Amygdala (tissue), 56 donors: ENCODE results near the gene UQCC2.

Experiments used
- DNase-seq, 56 donors: peaks; one replicate each; lab custom pipeline; 2025; lab: John Stamatoyannopoulos, UW

UQCC2 gene

DNA sequence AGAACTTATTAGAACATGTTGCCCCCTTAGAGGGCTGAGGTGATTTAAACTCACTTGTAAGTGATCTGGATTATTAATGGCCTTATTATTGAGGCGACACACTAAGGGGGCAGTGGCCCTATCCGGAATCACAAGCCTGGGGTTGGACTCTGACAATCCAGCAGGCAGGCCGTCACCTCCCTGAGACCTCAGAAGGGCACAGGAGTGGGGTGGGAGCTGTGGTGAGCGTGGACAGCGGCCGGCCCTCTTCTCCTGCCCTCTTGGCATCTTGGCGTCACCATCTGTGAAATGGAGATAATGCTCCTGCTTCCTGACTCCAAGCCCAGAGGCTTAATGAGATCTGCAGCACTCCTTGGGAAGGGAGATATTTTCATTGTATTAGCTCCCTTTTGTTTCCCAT is 15.6 kb upstream of the UQCC2 start:
- DNase-seq: no peak

DNA sequence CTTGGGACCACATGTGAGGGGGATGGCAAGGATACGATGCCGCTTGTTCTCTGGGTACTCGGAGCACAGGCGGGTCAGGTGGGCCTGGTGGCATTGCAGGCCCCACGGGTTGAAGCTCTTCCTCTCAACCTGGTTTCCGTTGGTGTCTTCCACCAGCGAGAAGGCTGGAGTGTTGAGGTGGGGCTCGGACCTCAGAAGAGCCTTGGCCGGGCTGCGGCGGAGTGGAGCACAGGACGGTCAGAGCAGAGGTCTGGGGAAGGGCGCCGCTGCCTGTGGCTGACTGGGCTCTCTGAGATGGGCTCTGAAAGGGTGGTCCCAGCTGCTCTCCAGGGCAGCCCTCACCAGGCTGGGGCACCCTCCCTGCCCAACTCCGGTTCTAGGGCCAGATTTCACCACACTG is 15.2 kb upstream of the UQCC2 start:
- no peak for DNase-seq

DNA sequence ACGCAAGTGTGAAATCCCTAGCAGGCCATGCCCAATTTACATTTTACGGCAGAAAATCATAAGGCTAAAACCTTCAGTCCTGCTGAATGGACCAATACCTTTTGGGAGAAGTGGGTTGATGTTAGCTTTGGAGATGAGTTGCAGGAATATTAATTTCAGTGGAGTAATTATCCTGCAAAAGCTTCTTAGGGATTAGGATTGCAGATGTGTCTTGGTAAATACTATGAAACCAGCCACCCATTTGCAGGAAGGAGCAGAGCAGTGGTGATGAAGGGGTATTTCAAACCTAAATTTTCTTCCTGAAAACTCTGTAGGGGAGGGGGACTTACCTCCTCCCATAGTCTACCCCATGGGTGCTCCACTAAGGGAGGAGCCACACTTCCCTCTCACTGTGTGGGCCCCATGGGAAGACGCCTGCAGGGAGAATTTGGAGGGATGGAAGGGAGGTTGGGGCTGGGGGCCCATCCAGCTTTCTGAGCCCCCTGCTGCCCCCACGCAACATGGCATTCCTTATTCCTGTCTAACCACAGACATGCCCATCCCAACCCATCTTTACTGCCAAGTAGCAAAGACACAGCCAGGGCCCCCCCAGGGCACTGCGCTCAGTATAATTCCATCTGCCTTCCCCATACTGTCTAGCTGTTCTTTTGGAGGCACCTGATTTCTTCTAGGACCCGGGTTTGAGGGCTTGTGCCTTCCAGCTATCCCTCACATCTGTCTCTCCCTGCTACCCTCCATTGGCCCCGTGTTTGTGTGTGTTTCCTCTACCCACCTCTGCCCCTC is 14.6 kb upstream of the UQCC2 start:
- no peak for DNase-seq

DNA sequence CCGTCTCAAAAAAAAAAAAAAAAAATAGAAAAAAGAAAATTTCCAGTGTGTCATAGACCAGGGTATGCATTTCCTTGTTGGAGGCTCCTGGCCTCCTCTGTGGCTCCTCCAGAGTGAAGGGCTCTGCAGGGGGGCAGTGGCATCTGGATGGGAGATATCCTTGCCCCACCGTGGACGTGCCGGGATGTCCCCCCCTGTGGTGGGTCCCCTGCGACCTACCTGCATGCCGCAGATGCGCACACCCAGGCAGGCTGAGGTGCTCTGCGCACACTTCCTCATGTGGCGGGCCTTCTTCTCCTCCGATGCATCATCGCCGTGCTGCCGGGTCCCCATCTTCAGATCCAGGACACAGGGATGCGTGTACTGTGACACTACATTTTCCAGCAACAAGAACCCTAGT is 13.7 kb upstream of the UQCC2 start:
- DNase-seq: no peak

DNA sequence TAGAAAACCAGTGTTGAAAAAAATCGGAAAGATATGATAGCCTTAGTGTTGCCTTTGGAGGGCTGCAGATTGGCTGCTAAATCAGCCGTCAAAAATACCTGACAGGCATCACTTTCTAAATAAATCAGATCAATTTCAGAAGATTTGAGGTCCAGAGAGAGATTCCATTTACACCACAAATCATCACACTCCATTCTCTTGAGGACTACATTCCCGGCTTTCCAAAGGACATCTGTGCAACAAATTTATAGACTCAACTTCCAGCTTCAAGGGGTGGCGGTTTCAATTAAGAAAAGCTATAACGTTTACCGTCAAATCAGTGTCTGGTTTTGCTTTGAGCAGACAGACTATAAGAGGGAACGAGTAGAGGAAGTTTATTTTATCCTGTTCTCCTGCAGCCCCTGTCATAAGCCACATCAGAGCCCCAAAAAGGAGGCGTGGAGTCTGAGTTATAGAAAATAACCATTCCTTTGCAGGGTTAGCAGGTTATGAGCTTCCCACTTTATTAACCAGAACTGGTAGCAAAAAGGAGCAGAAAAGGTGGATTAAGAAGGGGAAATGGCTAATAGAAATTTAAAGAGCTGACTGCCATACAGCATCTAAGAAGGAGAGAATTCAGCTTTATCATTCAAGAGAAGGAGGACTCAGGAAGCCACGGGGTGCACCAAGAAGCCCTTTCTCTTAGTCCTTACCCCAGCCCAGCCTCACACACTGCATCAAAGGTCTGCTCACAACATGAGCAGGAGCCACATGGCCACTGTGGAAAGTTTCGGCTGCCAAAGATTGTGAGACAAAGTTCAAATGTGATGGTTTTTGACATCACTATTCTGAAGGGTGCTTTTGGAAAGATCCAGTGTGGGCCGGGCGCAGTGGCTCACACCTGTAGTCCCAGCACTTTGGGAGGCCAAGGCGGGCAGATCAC is 12.9 kb upstream of the UQCC2 start:
- no peak for DNase-seq

DNA sequence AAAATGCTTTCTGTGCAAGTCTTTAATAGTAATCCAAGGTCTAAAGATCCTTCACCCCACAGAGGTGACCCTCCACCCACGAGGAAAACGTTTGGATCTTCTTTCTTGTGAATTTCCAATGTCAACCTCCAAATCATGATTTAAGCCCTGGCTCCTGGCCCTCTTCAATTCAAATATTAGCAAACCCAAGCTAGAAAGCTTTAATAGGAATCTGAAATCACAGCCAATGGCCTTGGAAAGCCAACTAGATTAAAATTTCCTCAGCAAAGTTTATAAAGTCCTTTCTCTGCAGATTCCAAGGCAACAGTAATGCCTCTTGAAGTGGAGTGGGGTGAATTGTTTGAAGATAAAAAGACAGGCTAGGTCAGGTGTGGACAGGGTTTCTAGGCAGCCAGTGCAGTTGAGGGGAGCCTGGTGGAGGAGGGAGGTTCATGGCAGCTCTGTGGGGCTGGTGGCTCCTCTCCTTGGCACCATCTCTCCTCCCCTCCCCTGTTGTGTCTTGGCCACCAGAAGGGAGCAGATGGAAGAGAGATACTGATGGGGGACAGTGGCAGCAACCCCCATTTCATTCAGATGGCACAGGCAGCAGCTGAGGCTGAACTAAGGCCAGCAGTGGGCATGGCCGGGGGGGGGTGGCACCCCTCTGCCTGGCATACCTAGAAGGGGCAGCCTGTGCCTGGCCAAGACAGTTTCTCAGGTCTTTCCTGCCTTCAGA is 12.0 kb upstream of the UQCC2 start:
- no peak for DNase-seq

DNA sequence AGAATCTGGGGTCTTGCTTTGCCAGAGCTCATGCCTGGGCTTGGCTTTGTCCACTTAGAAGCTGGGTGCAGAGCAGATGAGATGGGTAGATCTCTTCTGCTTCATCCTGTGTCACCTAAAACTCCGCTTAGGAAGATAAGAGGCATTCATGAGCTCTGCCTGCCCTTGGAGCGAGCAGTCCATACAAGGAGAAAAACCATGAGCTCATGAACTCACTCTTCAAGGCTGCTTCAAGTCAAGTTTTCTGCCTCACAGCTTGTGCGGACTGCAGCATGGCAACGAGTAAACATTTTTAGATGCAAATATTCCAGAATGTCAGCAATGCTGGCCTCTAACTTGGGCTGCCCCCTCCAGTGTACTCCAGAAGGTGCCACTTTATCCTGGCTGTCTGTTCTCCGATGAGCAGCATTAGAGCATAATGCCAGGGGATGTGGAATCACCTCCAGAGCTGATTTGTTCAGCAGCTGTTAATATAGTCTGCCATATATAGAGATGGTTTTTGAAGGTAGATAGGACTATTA is 10.7 kb upstream of the UQCC2 start:
- DNase-seq: no peak

DNA sequence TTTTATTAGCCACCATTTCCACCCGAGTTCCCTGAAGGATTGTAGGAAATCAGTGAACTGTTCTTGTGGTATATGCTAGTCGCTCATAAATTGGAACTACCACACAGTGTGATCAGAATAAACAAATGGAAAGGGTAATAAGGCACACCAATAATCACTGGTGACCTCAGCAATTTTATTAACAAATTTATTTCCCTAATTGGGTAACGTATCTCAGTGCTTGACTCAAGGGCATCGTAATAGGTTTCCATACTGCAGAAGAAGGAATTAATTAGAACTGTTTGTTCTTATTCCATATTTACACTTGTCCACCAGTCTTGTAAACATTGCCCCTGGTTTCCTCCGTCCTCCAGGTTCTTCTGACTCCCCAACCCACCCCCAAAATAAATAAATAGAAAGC is 10.0 kb upstream of the UQCC2 start:
- no peak for DNase-seq

DNA sequence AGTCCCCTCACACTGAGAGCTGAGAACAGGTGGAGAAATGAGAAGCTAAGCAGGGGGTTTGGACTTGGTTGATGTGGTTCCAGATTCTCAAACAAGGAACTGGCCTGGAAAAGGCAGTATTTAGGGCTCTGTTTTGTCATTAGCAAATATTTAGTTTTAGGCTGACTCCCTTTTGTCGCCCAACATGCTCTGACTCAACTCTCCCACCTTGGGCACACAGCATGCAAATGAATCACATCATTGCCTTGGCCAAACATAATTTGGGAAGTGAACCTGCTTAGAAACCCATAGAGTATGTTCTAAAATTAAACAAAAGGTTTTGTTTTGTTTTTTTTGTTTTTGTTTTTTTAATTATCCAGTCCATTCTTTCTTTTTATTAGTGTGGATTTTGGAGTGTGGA is 9.5 kb upstream of the UQCC2 start:
- no peak for DNase-seq

DNA sequence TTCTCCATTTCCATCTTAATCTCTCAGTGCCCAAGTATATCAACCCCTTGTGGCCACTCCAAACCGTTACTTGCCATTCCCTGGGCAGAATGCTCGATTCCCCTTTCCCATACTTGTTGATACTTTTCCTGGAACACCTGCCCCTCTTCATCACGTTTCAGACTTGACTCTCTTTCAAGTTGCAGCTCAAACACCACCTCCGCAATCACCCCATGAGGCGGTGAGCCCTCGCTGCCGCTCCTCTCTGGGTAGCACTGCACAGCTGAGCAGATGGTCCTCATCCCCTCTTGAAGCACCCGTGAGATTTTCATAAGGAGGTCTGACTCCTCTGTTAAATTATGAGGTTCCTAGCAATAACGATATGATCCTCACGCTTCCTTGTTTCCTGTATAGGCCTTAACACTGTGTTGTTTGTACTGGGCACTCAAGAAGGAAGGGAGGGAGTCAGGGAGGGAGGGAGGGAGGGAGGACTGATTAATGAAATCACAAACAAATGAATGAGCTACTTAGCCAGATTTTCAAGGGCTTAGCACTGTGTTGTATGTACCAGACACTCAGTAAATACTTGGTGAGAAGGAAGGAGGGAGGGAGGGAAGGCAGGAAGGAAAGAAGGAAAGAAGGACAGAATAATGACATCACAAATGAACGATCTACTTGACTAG is 8.0 kb upstream of the UQCC2 start:
- DNase-seq: no peak

DNA sequence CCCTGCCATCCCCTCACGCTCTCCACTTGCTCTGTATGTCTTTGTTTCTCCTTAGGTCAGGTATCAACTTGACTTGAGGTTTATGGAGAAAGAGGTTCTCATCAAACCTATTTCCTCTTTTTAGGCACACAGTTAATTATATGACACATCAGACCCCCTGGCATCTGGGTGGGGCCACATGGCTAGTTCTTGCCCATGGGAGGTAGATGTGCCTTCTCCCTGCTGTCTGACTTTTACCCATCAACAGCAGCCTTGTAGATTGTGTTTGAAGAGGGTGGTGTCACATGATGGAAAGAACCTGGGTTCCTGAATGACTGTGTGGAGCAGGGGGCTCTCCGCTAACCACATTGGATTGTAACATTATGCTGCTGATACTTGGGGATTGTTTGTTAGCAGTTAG is 7.2 kb upstream of the UQCC2 start:
- no peak for DNase-seq

DNA sequence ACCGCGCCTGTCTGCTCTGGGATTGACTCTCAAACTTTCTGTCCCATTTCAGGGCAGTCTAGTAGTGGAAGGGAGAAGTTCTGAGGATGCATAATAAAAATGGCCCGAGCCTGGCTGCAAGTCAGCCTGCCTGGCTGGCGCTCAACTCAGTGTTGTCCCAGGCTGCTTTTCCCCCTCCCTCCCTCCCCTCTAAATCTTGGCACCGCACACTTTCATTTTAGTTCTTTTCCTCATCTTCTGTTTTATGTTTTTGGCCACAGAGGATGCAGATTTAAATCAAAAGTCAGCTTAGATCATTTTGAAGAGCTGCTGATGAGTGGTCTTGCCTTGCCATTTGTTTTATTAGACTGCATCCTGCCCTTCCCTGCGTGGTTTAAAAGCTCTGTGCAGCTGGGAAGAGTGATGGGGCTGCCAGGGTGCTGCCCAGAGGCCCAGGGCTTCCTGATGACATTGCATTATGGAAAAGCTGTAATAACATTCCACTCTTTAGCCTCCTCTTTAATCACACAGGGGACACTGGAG is 6.5 kb upstream of the UQCC2 start:
- DNase-seq: no peak

DNA sequence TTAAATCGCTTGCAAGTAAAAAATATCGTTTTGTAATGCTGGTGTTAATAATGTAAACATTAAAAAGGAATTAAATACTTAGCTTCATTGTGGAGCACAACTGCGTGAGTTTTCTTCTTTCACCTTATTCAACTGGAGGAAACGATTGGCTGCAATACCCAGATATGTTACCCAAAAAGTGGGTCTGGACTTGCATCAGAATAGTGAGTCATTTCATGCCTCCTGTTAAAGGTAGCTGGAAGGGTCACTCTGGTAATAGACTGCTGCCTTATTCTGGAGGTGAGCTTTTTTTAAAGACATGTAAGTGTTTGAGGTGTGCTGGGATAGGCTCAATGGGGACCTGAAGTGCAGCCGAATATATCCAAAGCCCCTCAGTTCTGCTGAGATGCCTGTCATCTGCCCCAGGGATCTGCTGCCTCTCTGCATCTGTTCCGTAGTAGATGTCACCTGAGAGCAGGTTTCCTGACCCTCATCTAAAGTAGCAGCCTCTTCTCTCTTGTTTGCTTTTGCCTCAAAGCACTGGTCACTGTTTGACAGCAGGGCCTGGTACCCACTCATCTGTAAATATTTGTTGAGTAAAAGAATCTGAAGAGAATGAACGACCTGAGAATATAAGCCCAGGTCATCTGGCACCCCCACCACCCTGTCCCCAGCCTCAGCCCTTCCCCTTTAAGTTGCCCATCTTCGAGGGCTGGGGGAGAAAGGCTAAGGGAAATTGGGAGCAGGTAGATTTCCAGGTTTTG is 5.6 kb upstream of the UQCC2 start:
- no peak for DNase-seq

DNA sequence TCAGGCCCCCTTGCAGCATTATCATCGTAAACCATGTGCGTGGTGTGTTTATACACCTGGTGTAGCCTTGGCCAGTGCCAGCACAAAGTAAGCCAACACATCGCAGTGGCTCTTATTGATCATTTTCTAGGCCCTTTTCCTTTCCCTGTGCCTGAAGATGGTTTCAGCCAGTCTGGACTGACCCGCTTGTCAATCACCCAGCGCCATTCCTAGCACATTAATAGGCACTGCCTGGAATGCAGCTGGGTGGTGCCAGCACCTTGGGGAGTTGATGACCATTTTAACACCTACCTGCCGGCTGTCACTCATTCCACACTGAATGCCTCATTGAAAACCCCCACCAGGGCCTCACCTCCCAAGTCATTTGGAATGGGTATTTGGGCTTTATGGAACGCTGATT is 4.9 kb upstream of the UQCC2 start:
- no peak for DNase-seq

DNA sequence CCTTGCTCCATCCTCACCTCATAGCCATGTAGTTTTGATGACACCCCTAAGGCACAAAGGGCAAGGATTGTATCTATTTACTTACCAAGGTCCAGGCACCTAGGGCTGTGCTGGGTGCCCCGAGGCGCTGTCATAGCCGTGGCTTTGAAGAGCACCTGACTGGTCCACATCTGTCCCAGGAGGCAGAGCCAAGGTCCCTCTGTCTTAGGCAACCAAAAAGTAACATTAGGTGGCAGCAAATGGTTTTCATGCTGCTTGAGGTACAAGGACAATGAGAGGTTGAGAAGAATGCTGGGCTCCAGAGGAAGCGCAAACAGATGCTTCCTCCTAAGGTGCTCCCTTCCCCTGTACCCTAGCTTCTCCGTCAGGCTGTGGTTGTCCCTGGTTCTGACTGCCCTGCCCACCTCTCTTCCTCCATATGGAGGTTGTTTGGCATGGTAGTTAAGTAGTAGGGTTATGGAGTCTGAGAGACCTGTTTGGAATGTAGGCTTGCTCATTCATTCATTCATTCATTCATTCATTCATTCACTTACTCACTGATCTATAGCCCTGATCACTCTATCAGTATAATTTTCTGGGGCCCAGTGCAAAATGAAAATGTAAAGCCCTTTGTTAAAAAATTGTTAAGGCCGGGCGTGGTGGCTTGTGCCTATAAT is 3.0 kb upstream of the UQCC2 start:
- no peak for DNase-seq

DNA sequence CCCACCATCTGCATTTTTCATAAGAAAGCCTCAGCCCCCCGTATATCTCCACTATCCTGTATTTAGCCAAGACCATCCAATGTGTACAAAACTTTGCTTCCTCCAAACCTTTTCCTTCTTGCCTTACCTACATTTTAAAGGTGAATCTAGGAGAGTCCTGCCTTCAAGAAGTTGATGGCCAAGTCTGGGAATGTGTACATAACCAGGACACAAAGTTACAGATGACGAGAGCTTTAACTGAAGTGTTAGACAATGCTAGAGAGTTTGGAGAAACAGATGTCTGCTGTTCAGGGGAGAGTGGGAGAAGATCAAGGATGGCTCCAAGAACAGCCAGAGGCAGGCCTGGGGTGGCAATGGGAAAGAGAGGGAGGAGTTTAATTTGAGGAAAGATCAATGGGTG is 2.3 kb upstream of the UQCC2 start:
- no peak for DNase-seq

DNA sequence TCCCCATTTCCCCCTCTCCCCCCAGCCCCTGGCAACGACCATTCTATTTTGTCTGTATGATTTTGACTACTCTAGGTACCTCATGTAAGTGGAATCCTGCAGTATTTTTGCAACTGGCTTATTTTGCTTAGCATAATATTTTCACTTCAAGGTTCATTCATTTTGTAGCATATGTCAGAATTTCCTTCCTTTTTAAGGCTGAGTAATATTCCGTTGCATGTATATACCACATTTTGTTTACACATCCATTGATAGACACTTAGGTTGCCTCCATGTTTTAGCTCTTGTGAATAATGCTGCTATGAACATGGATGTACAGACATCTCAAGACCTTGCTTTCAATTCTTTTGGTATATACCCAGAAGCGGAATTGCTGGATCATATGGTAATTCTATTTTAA is 1.4 kb upstream of the UQCC2 start:
- DNase-seq: no peak

DNA sequence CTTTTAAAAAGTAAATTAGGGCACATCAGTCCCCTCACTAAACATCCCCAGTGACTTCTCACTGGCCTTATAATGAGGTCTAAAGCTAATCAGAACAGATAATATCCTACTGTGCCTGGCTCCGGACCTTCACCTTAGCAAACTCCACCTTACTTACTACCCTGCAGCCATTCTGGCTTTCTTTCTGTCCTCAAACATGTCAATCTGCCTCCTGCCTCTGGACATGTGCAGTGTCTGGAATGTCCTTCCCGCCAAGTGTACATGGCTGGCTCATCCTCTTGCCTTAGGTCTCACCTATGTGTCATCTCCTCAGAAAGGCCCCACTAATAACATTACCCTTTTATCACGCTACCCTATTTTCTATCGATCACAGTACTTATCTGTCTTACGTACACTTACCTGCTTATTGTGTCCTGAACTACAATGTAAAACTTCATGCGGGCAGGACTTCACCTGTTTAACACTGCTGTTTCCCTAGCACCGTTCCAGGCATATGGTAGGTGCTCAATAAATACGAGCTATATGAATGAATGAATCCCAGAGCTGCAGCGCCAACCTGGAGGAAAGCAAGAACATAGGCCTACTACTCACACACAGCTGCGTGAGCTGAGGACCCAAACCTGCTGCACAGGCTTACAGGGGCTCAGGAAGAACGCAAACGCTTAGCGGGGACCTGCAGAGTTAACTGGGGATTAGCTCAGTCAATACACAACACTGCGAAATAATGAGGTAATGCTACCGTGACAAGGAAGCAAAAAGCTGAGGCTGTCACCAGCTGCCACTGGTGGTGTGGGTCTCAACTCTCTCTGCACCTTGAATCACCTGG is 991 bp downstream of the UQCC2 start:
- no peak for DNase-seq
